Mesenchymal stem cell (in vitro differentiated cells and primary cell): ENCODE data around the gene CMTR1.

Experiments
- DNase-seq: peaks from one replicate; pipeline ENCODE4 v3.0.0-alpha.2; 2013
- H2AFZ ChIP-seq: one replicate; pipeline ENCODE4 v1.6.1; 2013; ENCODE audit warnings: low read depth, mild to moderate bottlenecking, control low read depth, inconsistent platforms, low read length, moderate library complexity
- H2AK5ac ChIP-seq: 2 replicates; pipeline ENCODE4 v1.6.1; 2013; ENCODE audit warnings: low read length, moderate library complexity, mild to moderate bottlenecking, inconsistent platforms; ENCODE audit not compliant: severe bottlenecking
- H2BK120ac ChIP-seq: one replicate; pipeline ENCODE4 v1.6.1; 2013; ENCODE audit warnings: low read depth, mild to moderate bottlenecking, inconsistent platforms, low read length, moderate library complexity
- H2BK12ac ChIP-seq, 2 experiments: one replicate each; pipeline ENCODE4 v1.6.1; 2013; ENCODE audit warnings: inconsistent platforms in 2 of 2, low read length in 2 of 2, mild to moderate bottlenecking in 2 of 2, moderate library complexity in 2 of 2, control low read depth in 1 of 2
- H2BK15ac ChIP-seq: one replicate; pipeline ENCODE4 v1.6.1; 2013; ENCODE audit warnings: mild to moderate bottlenecking, low read depth, inconsistent platforms; ENCODE audit not compliant: poor library complexity, severe bottlenecking
- H2BK5ac ChIP-seq: 2 replicates; pipeline ENCODE4 v1.6.1; 2013; ENCODE audit warnings: low read depth, mild to moderate bottlenecking, low read length, control low read depth, inconsistent platforms; ENCODE audit not compliant: poor library complexity, severe bottlenecking
- H3K14ac ChIP-seq, 2 experiments: one replicate each; pipeline ENCODE4 v1.6.1; 2013; ENCODE audit warnings: inconsistent platforms in 2 of 2, low read length in 2 of 2, control low read depth in 1 of 2, mild to moderate bottlenecking in 1 of 2, moderate library complexity in 1 of 2
- H3K18ac ChIP-seq, 2 experiments: one replicate each; pipeline ENCODE4 v1.6.1; 2013; ENCODE audit warnings: inconsistent platforms in 2 of 2, low read length in 2 of 2, control low read depth in 1 of 2, low read depth in 1 of 2, mild to moderate bottlenecking in 1 of 2
- H3K23ac ChIP-seq, 2 experiments: one replicate each; pipeline ENCODE4 v1.6.1; 2013; ENCODE audit warnings: inconsistent platforms in 2 of 2, low read length in 2 of 2, mild to moderate bottlenecking in 2 of 2, moderate library complexity in 2 of 2, control low read depth in 1 of 2
- H3K27ac ChIP-seq: 2 replicates; pipeline ENCODE4 v1.5.1; 2013; ENCODE audit warnings: mild to moderate bottlenecking, moderate library complexity, low read length, control low read depth, inconsistent platforms; ENCODE audit not compliant: poor library complexity, severe bottlenecking
- H3K27me3 ChIP-seq, 2 experiments: 2 replicates each; pipeline versions ENCODE4 v1.6.1 to v1.7.0; 2013; ENCODE audit warnings: low read length in 2 of 2, mild to moderate bottlenecking in 2 of 2, moderate library complexity in 2 of 2, control low read depth in 1 of 2, inconsistent platforms in 1 of 2; ENCODE audit not compliant: control insufficient read depth in 1 of 2, insufficient read depth in 1 of 2
- H3K36me3 ChIP-seq, 2 experiments: 2 replicates each; pipeline versions ENCODE4 v1.6.1 to v1.7.0; 2013; ENCODE audit warnings: low read length in 2 of 2, control low read depth in 1 of 2, inconsistent platforms in 1 of 2, low read depth in 1 of 2, mild to moderate bottlenecking in 1 of 2; ENCODE audit not compliant: insufficient read depth in 2 of 2, control insufficient read depth in 1 of 2
- H3K4ac ChIP-seq, 2 experiments: one replicate each; pipeline ENCODE4 v1.6.1; 2013; ENCODE audit warnings: inconsistent platforms in 2 of 2, low read length in 2 of 2, mild to moderate bottlenecking in 2 of 2, moderate library complexity in 2 of 2, control low read depth in 1 of 2, low read depth in 1 of 2
- H3K4me1 ChIP-seq: 2 replicates; pipeline ENCODE4 v1.6.1; 2013; ENCODE audit warnings: low read depth, low read length, control low read depth; ENCODE audit not compliant: control insufficient read depth, insufficient read depth
- H3K4me2 ChIP-seq: 2 replicates; pipeline ENCODE4 v1.6.1; 2013; ENCODE audit warnings: low read length, mild to moderate bottlenecking, inconsistent platforms; ENCODE audit not compliant: poor library complexity, severe bottlenecking
- H3K4me3 ChIP-seq, 2 experiments: 2 replicates each; pipeline versions ENCODE4 v1.5.1 to v1.7.0; 2013; ENCODE audit warnings: low read length in 2 of 2, mild to moderate bottlenecking in 2 of 2, control low read depth in 1 of 2, low read depth in 1 of 2; ENCODE audit not compliant: insufficient read depth in 1 of 2
- H3K79me1 ChIP-seq: replicated peaks from 2 replicates; pipeline ENCODE4 v1.6.1; 2013; ENCODE audit warnings: mild to moderate bottlenecking, control low read depth, low read length, inconsistent platforms; ENCODE audit not compliant: poor library complexity, severe bottlenecking
- H3K9ac ChIP-seq: 2 replicates; pipeline ENCODE4 v1.7.0; 2013; ENCODE audit warnings: mild to moderate bottlenecking, low read length, moderate library complexity
- H3K9me3 ChIP-seq: 2 replicates; pipeline ENCODE4 v1.7.0; 2013; ENCODE audit warnings: mild to moderate bottlenecking, low read length; ENCODE audit not compliant: control insufficient read depth
- H4K8ac ChIP-seq: one replicate; pipeline ENCODE4 v1.6.1; 2013; ENCODE audit warnings: inconsistent platforms, mild to moderate bottlenecking, low read length, moderate library complexity
- H4K91ac ChIP-seq: one replicate; pipeline ENCODE4 v1.6.1; 2013; ENCODE audit warnings: mild to moderate bottlenecking, low read length, inconsistent platforms
- WGBS: methylation state at CpG from one replicate; pipeline ENCODE4 v1.1.7; 2013; ENCODE audit warnings: mixed read lengths; 5-methylcytosine and 5-hydroxymethylcytosine counted together

Gene CMTR1

GRCh38 chr6:37507077-37507476, 74.1 kb downstream of the CMTR1 start:
- H2AFZ ChIP-seq = no peak overlapping the region
- H2AK5ac ChIP-seq = no peak overlapping the region
- no peak for DNase-seq
- H4K8ac ChIP-seq = no peak overlapping the region
- H3K18ac ChIP-seq = no peak overlapping the region
- H3K79me1 ChIP-seq = no peaks in the 10 kb centered on the region
- H3K4me3 ChIP-seq = no peak overlapping the region
- H3K4ac ChIP-seq = no peak overlapping the region
- H2BK5ac ChIP-seq = no peak overlapping the region
- 92% methylated on average over 2 of the region's 5 CpGs for WGBS
- no peak overlapping the region for H3K4me2 ChIP-seq
- no peak overlapping the region for H2BK120ac ChIP-seq
- H3K9ac ChIP-seq = no peak overlapping the region
- no peaks in the 10 kb centered on the region for H3K36me3 ChIP-seq
- H3K23ac ChIP-seq = no peak overlapping the region
- H3K4me1 ChIP-seq = no peaks in the 10 kb centered on the region
- no peak overlapping the region for H2BK12ac ChIP-seq
- H2BK15ac ChIP-seq = no peak overlapping the region
- no peaks in the 10 kb centered on the region for H3K9me3 ChIP-seq
- H3K14ac ChIP-seq = no peak overlapping the region
- no peak overlapping the region for H3K27ac ChIP-seq
- no peak overlapping the region for H4K91ac ChIP-seq
- H3K27me3 ChIP-seq = peaks cover 64 to 65% of the 10 kb centered on the region in 2 experiments

DNA sequence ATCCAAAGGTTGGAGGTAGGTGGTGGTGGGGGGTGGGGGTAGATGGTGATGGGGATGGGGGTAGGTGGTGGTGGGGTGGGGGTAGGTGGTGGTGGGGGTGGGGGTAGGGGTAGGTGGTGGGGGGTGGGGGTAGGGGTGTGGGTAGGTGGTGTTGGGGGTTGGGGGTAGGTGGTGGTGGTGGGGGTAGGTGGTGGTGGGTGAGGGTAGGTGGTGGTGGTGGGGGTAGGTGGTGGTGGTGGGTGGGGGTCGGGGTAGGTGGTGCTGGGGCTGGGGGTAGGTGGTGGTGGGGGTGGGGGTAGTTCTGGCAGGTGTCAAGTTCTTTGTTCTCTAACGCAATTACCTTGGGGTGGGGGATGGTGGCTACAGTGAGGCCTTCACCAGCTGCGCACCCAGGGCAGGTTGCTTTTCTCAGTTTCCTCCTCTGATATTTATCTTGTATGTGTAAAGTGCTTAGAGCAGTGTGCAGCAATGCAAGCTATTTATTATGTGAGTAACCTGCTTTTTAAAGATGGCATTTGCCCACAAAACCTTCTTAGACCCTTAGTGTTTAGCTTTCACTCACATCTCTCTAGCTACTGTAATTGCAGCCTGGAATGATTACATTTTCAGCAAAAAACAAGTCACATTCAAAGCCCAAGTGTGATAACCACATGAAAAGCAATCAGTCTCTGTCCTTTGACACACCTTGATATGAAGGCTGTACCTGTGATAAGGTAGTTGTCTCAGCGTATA, 74.8 kb downstream of the CMTR1 start:
- Histone ChIP-seq H3K9me3 (no peaks in the 10 kb centered on the region), H3K14ac (no peak overlapping the region), H4K8ac (no peak overlapping the region), H3K36me3 (no peaks in the 10 kb centered on the region), H3K27me3 (peaks cover 65 to 67% of the 10 kb centered on the region in 2 experiments), H3K27ac (no peak overlapping the region), H3K4ac (no peak overlapping the region), H3K4me3 (no peak overlapping the region), H2BK15ac (no peak overlapping the region), H3K4me1 (peaks cover 6% of the 10 kb centered on the region), H3K23ac (no peak overlapping the region), H2BK5ac (no peak overlapping the region), H4K91ac (no peak overlapping the region), H3K18ac (no peak overlapping the region), H2AFZ (no peak overlapping the region), H2BK12ac (no peak overlapping the region), H2BK120ac (no peak overlapping the region), H3K4me2 (no peak overlapping the region), H3K9ac (no peak overlapping the region), H3K79me1 (no peaks in the 10 kb centered on the region), H2AK5ac (no peak overlapping the region)
- 74% methylated on average over 3 of the region's 4 CpGs for WGBS
- DNase-seq = no peak

DNA sequence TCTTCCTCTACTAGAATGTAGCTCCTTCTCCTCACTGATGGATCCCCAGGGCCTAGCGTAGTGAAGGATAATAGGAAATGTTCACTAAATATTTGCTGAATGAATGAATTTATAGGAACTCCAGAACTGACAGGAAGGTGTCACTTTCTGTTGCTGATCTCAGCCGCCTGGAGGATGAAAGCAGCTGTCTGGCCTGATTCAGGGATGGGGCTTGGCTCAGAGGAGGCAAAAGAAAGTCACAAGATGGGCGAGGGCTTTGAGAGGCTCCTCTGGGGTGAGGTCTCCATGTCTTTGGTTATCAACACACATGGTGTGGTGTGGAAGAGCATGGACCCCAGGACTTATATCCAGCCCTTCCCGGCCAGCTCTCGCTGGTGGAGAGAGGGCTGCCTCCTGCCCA, 78.2 kb downstream of the CMTR1 start:
- Histone ChIP-seq H3K4ac (no peak overlapping the region), H2BK12ac (no peak overlapping the region), H2BK15ac (no peak overlapping the region), H3K4me1 (peaks cover 18% of the 10 kb centered on the region), H2AK5ac (no peak overlapping the region), H3K9me3 (no peaks in the 10 kb centered on the region), H3K4me2 (no peak overlapping the region), H2BK5ac (no peak overlapping the region), H4K91ac (no peak overlapping the region), H3K36me3 (no peaks in the 10 kb centered on the region), H3K4me3 (no peak overlapping the region), H3K14ac (no peak overlapping the region), H4K8ac (no peak overlapping the region), H3K23ac (no peak overlapping the region), H3K9ac (no peak overlapping the region), H3K27ac (no peak overlapping the region), H2BK120ac (no peak overlapping the region), H3K79me1 (no peaks in the 10 kb centered on the region), H3K18ac (no peak overlapping the region), H2AFZ (no peak overlapping the region), H3K27me3 (peaks cover 59 to 71% of the 10 kb centered on the region in 2 experiments)
- DNase-seq = no peak
- 88% methylated on average over 4 of the region's 5 CpGs for WGBS

DNA sequence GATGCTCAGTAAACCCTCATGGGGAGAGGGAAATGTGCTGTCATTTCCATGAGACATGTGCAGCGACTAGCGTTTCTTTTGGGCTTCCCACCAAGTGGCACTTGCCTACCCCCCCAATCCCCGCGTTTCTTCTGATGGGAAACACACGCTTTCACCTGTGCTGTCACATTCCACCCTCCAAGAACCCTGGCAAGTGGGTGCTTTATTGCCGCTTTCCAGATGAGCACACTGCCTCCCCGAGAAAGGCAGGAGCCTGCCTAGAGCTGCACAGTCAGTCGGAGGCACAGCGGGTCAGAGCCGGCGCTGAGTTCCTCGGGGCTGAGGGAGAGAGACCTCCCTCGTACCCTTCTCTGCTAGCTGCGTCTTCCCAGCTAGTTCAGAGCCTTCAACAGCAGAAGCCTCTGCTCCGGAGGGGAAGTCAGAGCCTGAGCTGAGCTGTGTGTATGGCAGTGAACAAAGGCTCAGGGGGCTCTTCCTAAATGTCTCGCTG, 78.9 kb downstream of the CMTR1 start:
- DNase-seq = no peak
- no peak overlapping the region for H4K8ac ChIP-seq
- H2BK5ac ChIP-seq = no peak overlapping the region
- no peak overlapping the region for H3K14ac ChIP-seq
- no peak overlapping the region for H2AFZ ChIP-seq
- peaks cover 52 to 68% of the 10 kb centered on the region in 2 experiments for H3K27me3 ChIP-seq
- WGBS = 43% methylated on average over 14 of the region's 16 CpGs
- H3K36me3 ChIP-seq = no peaks in the 10 kb centered on the region
- H3K79me1 ChIP-seq = no peaks in the 10 kb centered on the region
- no peak overlapping the region for H2BK15ac ChIP-seq
- peaks cover 21% of the 10 kb centered on the region for H3K4me1 ChIP-seq
- H3K9ac ChIP-seq = no peak overlapping the region
- no peak overlapping the region for H2BK12ac ChIP-seq
- H3K27ac ChIP-seq = no peak overlapping the region
- no peak overlapping the region for H3K23ac ChIP-seq
- no peak overlapping the region for H3K4me3 ChIP-seq
- no peak overlapping the region for H4K91ac ChIP-seq
- H3K4me2 ChIP-seq = no peak overlapping the region
- H2AK5ac ChIP-seq = no peak overlapping the region
- H2BK120ac ChIP-seq = no peak overlapping the region
- no peaks in the 10 kb centered on the region for H3K9me3 ChIP-seq
- no peak overlapping the region for H3K18ac ChIP-seq
- no peak overlapping the region for H3K4ac ChIP-seq
